ENCODE measurements around the gene LRP1.

LRP1 gene

DNA sequence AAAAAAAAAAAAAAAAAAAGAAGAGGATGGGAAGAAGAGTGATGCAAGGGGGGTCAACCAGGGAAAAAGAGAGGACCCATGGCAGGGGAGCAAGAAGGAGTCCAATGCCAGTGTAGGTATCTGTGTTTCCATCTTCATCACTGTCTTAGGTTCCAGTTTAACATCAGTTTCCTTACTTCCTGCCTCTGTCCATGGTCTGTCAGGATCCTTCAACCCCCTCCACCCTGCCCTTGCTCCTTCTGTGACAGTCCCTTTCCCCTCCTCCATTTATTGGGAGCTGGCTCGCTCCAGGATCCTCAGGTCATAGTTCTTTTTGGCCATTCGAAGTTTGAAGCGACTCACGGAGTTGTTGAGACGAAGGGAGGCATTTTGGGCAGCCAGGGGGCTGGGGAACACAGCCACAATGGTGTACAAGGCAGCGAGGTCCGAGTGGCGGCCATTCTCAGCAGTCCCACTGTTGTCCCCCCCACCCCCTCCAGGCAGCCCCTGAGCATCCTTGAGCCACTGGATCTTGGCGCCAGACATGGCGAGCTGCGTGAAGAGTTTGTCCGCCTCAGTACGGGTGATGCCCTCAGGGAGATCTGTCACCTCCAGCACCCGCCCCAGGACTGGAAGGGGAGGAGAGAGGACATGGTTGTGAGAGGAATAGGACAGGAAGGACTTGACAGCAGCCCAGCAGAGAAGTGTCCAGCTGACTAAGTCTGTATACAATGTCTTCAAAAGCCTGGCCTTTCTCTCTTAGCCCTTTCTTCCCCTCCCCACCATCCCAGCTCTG lies 126.4 kb downstream of the LRP1 start:
- DNase-seq (ENCODE audit: low read depth), result no peak

DNA sequence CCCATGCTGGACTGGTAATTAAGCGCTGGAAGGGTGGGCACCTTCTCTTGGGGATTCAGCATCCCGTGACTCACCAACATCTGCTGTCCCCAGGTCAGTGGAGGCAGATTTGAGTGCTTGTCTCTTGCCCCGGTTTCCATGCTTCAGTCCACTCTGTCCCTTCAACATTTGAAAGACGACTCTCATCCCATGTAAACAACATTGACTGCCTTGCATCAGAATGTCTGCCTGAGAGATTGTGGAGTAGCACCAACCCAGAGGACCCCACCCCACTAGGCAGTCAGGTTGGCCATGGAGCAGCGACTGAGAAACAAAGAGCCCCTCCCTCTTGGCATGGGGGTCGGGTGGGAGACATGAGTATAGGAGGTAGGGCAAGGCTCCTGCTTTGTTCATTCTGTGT lies 127.6 kb downstream of the LRP1 start:
- DNase-seq (ENCODE audit: low read depth), result no peak

DNA sequence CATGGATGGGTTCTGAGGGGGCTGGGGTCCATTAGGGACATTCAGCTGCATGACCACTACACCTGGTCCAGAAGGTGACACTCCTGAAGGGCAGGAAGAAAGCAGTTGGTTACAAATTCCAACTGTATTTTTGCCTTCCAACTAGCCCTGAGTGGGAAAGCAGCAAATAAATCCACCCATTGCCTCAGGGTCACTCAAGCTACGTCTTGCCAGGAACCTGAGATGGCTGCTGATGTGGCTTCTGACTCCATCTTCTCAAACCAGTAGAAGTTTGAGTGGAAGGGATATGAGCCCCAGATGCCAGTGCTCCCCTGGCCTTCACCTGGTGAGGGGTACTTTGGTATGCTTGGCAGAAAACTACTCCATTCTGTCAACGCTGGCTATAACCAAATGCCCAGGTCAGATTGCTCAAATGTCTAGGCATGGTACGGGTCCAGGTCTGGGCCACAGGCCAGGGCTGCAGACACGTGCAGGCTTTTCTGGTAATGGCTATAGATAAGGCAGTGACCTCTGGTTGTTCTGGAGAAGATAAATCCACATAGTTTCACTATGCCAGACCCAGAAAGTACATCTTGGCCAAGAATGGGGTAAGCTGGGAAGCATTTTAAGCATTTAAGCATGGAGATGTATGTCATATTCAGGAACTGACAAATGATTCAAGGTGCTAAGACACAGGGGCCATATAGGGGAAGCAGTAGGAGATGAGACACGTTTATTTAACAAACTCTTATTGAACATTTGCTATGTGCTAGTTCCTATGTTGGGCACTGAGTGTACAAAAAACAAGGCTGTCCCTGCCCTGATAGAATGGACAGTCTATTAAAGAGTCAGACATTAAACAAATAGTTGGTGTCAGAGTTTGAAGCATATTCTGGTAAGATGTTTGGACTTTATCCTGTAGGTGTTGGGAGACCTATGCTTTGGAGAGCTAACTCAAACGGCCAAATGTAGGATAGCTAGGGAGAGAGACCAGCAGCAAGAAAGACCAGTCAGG lies 131.0 kb downstream of the LRP1 start:
- no peak for DNase-seq (ENCODE audit: low read depth)

DNA sequence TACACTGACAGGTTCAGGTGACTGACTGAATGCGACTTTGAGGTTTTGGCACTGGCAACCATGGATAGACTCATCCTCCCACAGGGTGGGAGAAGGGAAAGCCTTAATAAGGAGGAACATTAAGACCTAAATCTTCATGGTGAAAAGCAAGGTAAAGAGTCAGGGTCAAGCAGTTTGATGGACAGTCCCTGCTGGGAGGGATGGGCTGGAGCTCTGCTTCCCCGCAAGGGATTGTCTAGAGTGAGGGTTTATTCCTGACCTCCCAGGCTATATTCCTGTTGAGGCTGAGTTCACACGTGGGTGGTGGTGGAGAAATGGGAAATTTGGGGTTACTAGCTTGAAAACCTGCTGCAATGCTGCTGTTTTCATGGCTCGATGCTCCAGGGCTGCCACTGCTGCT lies 132.1 kb downstream of the LRP1 start:
- no peak for DNase-seq (ENCODE audit: low read depth)

DNA sequence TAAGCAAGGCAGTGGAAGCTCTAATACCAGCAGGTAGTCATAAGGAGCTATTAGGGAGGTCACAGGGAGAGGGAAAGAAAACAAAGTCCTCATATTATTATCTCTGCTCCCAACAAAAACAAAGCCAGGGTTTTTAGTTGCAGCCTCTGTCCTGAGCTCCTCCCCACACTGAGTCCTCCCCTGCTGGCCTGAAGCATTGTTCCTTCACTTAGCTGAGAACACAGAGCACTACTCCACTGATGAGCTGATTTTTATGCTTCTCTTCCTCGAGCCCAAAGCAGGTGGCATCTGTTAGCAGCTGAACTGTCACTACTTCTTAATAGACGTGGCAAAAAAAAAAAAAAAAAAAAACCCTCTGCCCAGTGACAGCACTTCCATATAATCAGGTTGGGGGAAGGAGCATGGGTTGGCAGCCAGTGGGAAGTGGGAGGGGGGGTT lies 133.2 kb downstream of the LRP1 start:
- DNase-seq (ENCODE audit: low read depth), result no peak

DNA sequence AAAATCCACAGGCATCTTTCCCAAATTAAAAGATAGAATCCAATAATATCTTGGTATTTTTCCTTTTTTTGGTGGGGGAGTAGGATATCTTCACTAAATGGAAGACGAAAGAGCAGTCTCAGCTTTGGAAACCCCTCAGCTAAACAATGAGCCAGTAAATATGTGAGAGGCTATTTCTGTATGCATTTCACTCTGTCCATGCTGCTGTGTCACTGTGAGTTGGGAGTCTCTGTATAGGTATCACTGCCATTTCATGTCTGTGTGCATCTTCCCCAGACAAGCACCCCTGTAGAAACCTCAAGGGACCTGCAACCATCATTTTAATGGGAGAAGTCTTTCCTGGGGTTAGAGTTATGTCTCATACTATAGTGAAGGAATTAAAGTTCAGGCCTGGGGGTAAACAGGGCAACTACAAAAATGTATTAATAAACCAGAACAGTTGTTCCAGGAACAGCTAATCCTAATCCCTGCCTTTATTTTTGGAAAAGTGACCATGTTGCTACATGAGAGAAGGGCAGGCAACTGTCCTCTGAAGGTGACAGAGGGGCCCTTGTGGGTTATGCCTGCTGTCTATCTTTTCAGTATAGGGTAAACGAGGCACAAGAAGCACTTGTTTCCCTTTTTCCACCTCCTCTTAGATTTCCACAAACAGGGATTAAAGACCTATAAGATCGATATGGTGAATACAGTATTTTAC lies 134.0 kb downstream of the LRP1 start:
- DNase-seq (ENCODE audit: low read depth), result no peak

All from non-pigmented ciliary epithelial cell (primary cell).